ENCODE data around the gene EIF4G3.
"Not testable (repeated sequence)": the region's sequence is repeated elsewhere in the genome, so short reads cannot be mapped to it uniquely, and the experiment has no call there.

The EIF4G3 gene

DNA sequence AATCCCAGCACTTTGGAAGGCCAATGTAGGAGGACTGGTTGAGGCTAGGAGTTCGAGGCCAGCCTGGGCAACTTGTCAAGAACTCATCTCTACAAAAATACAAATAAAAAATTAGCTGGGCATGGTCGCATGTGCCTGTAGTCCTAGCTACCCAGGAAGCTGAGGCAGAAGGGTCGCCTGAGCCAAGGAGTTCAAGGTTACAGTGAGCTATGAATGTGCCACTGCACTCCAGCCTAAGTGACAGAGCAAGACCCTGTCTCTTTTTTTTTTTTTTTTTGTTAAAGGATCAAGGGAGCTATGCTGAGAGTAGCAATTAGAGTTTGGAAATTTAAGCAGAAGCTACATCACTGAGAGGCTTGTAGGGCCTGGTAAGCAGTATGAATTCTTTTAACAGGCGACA lies 70.9 kb downstream of the EIF4G3 start:
- no peak for DNase-seq (ENCODE audit: low read depth in 3 of 3)

DNA sequence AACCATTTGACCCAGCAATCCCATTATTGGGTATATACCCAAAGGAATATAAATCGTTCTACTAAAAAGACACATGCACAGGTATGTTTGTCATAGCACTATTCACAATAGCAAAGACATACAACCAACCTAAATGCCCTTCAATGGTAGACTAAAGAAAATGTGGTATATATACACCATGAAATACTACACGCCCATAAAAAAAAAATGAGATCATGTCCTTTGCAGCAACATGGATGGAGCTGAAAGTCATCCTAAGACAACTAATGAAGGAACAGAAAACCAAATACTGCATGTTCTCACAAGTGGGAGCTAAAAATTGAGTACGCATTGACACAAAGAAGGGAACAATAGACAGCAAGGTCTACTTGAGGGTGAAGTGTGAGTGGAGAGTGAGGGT lies 72.0 kb downstream of the EIF4G3 start:
- DNase-seq (ENCODE audit: low read depth in 3 of 3) = no peak

GRCh38 chr1:21100481-21100921 lies 76.2 kb downstream of the EIF4G3 start:
- DNase-seq (ENCODE audit: low read depth in 3 of 3) = no peak

GRCh38 chr1:21099869-21100131 lies 76.9 kb downstream of the EIF4G3 start:
- no peak for DNase-seq (ENCODE audit: low read depth in 3 of 3)

DNA sequence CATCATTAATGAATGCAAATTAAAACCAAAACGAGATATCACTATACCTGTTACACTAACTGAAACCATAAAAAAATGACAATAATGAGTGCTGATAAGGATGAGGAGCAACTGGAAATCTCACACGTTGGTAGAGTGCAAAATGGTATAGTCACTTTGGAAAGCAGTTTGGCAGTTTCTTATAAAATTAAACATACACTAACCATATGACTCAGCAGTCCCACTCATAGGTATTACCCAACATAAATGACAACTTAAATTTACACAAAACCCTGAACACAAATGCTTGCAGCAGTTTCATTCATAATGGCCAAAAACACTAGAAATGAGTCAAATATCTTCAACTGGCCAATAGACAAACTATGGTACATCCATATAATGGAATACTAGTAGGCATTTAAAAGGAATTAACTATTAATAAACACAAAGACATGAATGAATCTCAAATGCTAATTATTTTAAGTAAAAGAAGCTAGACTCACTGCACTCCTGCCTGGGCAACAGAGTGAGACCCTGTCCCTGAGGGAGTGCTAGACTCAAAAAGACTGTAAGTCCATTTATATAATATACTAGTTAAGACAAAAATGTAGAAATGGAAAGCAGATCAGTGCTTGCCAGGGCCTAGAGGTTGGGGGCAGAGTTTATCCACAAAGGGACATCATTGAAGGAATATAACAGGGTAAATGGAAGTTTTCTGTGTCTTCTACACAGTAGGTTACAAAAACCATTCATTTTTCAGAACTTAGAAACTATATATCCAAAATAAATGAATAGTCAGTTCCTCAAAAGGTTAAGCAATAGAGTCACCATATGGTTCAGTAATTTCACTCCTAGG lies 77.4 kb downstream of the EIF4G3 start:
- DNase-seq (ENCODE audit: low read depth in 3 of 3) = no peak

DNA sequence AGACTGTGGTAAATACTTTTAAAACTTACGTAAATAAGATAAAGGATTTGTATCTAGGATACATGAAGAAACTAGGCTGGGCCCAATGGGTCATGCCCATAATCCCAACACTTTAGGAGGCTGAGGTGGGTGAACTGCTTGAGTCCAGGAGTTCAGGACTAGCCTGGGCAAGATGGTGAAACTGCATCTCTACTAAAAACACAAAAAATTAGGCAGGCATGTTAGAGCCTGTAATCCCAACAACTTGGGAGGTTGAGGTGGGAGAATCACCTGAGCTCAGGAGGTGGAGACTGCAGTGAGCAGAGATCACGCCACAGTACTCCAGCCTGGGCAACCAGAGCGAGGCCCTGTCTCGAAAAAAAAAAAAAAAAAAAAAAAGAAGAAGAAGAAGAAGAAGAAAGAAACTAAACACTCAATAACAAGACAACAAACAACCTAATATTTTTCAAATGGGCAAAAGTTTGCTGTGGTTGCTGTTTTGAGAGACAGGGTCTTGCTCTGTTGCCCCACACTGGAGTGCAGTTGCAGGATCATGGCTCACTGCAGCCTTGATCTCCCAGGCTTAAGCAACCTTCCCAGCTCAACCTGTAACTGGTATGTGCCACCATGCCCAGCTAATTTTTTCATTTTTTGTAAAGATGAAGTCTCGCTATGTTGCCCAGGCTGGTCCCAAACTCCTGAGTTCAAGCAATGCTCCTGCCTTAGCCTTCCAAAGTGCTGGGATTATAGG lies 78.3 kb downstream of the EIF4G3 start:
- no peak for DNase-seq (ENCODE audit: low read depth in 3 of 3)

DNA sequence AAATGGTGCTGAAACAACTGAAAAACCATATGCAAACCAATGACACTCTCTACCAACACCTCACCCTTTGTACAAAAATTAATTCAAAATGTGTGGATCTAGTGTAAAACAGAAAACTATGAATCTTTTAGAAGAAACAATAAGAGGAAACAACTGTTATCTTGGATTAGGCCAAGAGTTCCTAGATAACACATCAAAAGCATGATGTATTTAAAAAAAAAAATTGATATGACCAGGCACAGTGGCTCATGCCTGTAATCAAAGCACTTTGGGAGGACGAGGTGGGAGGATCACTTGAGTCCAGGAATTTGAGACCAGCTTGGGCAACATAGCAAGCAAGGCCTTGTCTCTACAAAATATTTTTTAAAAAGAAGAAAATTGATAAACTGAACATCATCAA lies 79.0 kb downstream of the EIF4G3 start:
- no peak for DNase-seq (ENCODE audit: low read depth in 3 of 3)

DNA sequence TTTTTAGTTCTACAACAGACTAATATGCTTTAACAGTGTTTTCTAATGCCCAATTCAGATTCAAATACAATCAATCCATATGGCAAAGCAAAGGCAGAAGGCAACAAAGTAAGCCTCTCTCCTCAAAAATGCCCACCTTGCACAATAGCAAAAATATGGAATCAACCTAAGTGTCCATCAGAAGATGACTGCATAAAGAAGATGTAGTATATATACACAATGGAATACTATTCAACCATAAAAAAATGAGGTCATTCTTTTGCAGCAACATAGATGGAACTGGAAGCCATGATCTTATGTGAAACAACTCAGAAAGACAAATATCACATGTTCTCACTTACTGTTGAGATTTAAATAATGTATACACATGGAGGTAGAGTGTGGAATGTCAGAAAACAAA lies 80.7 kb downstream of the EIF4G3 start:
- DNase-seq (ENCODE audit: low read depth in 3 of 3) = no peak

GRCh38 chr1:21094282-21094681 lies 82.4 kb downstream of the EIF4G3 start:
- DNase-seq (ENCODE audit: low read depth in 3 of 3) = not testable (repeated sequence)

DNA sequence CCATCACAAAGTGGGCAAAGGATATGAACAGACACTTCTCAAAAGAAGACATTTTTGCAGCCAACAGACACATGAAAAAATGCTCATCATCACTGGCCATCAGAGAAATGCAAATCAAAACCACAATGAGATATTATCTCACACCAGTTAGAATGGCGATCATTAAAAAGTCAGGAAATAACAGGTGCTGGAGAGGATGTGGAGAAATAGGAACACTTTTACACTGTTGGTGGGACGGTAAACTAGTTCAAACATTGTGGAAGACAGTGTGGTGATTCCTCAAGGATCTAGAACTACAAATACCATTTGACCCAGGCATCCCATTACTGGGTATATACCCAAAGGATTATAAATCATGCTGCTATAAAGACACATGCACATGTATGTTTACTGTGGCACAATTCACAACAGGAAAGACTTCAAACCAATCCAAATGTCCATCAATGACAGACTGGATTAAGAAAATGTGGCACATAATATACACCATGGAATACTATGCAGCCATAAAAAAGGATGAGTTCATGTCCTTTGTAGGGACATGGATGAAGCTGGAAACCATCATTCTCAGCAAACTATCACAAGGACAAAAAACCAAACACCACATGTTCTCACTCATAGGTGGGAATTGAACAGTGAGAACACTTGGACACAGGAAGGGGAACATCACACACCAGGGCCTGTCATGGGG lies 83.3 kb downstream of the EIF4G3 start:
- not testable (repeated sequence) for DNase-seq (ENCODE audit: low read depth in 3 of 3)

DNA sequence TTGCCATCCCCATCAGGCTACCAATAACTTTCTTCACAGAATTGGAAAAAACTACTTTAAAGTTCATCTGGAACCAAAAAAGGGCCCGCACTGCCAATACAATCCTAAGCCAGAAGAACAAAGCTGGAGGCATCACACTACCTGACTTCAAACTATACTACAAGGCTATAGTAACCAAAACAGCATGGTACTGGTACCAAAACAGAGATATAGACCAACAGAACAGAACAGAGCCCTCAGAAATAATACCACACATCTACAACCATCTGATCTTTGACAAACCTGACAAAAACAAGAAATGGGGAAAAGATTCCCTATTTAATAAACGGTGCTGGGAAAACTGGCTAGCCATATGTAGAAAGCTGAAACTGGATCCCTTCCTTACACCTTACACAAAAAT lies 84.2 kb downstream of the EIF4G3 start:
- DNase-seq (ENCODE audit: low read depth in 3 of 3) = not testable (repeated sequence)

DNA sequence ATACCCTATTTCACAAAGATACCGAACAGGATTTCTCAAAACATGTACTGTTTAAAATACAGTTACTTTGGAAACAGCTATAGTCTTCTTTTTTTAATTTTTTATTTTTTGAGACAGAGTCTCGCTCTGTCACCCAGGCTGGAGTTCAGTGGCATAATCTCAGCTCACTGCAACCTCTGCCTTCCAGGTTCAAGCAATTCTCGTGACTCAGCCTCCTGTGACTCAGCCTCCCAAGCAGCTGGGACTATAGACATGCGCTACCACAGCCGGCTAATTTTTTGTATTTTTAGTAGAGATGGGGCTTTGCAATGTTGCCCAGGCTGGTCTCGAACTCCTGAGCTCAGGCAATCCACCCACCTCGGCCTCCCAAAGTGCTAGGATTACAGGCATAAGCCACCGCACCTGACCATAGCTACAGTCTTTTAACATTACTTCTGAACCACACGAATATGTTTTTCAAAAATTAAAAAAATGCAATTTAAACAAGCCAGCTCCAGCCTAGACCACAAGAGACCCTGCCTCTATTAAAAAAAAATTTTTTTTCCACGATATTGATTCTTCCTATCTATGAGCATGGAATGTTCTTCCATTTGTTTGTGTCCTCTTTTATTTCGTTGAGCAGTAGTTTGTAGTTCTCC lies 85.5 kb downstream of the EIF4G3 start:
- DNase-seq (ENCODE audit: low read depth in 3 of 3) = not testable (repeated sequence)

DNA sequence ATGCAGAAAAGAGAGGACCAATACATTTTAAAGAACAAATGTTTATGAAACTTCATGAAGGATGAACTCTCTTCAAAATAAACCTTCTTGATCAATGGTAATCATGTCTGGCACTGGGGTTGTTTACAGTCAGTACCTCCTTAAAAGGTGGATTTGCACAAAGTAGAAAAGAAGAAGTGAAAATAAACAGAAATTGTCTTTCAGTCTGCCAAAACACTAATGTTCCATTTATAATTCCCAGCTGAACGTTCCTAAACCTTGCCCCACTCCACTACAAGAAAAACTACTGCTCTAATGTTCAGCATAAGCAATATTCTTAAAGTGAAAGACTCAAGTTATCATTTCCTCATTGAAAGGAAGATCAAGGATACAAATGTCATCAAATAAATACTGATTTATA lies 86.2 kb downstream of the EIF4G3 start:
- DNase-seq (ENCODE audit: low read depth in 3 of 3) = no peak

DNA sequence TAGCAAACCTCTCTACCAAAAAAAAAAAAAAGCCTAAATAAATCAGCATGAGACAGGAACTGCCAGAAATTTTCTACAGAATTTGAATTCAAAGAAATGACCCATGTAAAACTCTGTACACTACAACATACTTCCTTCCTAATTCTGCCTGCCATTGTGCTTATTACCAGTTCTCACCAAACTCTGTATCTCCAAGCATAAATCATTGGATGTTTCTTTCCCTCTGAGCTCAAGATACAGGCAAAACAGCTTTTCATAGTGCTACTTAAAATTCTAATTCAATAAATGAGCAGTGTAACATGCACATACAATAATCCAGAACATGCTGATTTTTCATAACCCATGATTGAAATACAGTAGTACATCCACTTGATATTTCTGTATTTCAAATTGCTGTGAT lies 87.0 kb downstream of the EIF4G3 start:
- DNase-seq (ENCODE audit: low read depth in 3 of 3) = no peak

- DNase-seq (ENCODE audit: low read depth in 3 of 3) = no peak
Observed at GRCh38 chr1:21089299-21089698, 87.4 kb downstream of the EIF4G3 start.

DNA sequence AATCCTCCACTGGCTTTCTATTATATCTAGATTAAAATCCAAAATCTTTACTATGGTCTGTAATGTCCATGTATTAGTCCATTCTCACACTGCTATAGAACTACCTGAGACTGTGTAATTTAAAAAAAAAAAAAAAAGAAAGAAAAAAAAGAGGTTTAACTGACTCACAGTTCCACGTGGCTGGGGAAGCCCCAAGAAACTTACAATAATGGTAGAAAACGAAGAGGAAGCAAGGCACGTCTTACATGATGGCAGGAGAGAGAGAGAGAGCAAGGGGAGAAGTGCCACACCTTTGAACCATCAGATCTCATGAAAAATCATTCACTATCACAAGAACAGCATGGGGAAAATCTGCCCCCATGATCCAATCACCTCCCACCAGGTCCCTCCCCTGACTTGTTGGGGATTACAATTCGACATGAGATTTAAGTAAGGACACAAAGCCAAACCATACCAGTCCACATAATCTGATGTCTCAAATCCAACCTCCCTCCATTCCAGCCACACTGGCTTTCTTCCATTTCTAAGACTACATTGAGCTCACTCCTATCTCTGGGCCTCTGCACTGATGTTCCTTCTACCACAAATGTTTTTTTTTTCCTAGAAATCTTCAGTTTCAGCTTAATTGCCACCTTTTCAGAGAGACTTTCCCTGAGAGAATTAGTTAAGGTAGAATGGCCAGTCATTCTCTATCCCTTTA lies 92.4 kb downstream of the EIF4G3 start:
- DNase-seq (ENCODE audit: low read depth in 3 of 3) = no peak

DNA sequence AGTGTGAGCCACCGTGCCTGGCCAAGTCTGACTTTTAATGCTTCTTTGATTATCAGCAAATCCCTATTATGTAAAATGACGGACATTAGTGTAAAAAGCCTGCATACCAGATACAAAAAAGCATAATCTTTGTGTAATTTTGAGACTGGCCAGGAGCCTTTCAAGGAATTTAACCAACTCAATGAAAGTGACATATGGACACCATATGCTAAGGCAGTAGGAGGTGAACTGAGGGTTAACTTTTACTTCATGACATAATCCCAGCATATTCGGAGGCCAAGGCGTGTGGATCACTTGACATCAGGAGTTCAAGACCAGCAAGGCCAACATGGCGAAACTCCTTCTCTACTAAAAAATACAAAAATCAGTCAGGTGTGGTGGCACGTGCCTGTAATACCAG lies 94.6 kb downstream of the EIF4G3 start:
- DNase-seq (ENCODE audit: low read depth in 3 of 3) = no peak

DNA sequence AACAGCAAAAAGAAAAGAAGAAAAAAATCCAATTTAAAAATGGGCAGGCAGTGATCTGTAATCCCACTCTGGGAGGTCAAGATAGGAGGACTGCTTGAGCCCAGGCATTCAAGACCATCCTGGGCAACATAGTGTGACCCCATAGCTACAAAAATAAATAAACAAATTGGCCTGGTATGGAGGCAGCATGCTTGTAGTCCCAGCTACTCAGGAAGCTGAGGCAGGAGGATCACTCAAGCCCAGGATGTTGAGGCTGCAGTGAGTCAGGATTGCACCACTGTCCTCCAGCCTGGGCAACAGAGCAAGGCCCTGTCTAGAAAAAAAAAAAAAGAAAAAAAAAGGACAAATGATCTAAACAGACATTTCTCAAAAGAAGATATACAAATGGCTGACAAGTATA lies 99.6 kb downstream of the EIF4G3 start:
- DNase-seq (ENCODE audit: low read depth in 3 of 3) = no peak

DNA sequence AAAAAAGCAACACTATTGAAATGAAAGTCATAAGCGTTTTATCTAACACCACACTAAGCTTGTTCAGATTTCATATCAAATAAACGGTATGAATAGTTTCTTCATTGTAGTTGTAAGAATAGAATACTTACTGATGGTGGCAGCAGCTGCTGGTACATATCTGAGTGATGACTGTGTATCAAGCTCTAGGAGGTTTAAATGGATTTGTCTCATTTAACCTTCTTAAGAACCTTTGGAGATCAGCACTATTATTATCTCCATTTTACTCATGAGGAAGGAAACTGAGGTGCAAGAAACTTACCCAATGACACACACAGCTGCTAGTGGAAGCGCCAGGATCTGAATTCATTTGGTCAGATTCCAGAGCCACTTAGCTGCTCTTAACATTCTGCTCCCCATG lies 104.0 kb downstream of the EIF4G3 start:
- no peak for DNase-seq (ENCODE audit: low read depth in 3 of 3)

DNA sequence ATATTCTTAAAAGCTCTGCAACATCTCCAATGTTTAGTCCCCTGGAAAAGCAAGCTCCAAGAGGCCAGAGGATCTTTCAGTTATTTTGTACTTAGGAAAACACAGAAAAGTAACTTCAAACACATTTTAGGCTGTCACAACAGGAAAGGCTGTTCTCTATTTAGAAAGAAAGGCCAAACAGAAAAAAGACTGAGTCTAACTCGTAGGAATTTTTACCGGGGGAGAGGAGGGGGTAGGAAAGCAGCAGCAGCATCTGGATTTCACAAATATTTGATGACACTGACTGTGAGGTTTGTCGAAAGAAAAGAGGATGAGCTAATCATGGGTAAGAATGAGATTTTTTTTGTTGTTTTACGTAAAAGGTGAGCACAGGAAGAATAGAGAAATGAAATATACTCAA lies 107.1 kb downstream of the EIF4G3 start:
- no peak for DNase-seq (ENCODE audit: low read depth in 3 of 3)

GRCh38 chr1:21068937-21069336 lies 107.8 kb downstream of the EIF4G3 start:
- no peak for DNase-seq (ENCODE audit: low read depth in 3 of 3)
